ENCODE results near the gene MPZL2. TPM values are rescaled to one million over a fixed set of nuclear protein-coding genes. Genes with fewer than 3 reads are reported as not detected.

The MPZL2 gene
- total and polyA plus RNA-seq, 4 donors = 2.0 to 50.6 (median 16.4) TPM

- H3K27ac ChIP-seq (ENCODE audit: low read depth, low read length) = no peak overlapping the region
- DNase-seq (ENCODE audit: low read depth in 4 of 6, low spot score in 6 of 6) = no peak
- H3K4me3 ChIP-seq (ENCODE audit: low read depth, low read length) = no peak overlapping the region
- H3K27me3 ChIP-seq (ENCODE audit: control insufficient read depth, insufficient read depth, low read length) = peaks cover 7% of the 10 kb centered on the region
- H3K36me3 ChIP-seq (ENCODE audit: control insufficient read depth, insufficient read depth, low read length) = no peaks in the 10 kb centered on the region
- H3K9me3 ChIP-seq (ENCODE audit: control insufficient read depth, insufficient read depth, low read length) = no peaks in the 10 kb centered on the region
- 71% methylated on average over 2 of the region's 2 CpGs for WGBS (ENCODE audit: insufficient coverage)
- no peaks in the 10 kb centered on the region for H3K4me1 ChIP-seq (ENCODE audit: control insufficient read depth, insufficient read depth, low read length)
Observed at GRCh38 chr11:118226781-118227180, 37.3 kb downstream of the MPZL2 start.

GRCh38 chr11:118226296-118226695 lies 37.8 kb downstream of the MPZL2 start:
- Histone ChIP-seq H3K9me3 (ENCODE audit: control insufficient read depth, insufficient read depth, low read length) (no peaks in the 10 kb centered on the region), H3K4me3 (ENCODE audit: low read depth, low read length) (no peak overlapping the region), H3K4me1 (ENCODE audit: control insufficient read depth, insufficient read depth, low read length) (no peaks in the 10 kb centered on the region), H3K36me3 (ENCODE audit: control insufficient read depth, insufficient read depth, low read length) (no peaks in the 10 kb centered on the region), H3K27me3 (ENCODE audit: control insufficient read depth, insufficient read depth, low read length) (peaks cover 7% of the 10 kb centered on the region), H3K27ac (ENCODE audit: low read depth, low read length) (no peak overlapping the region)
- WGBS (ENCODE audit: insufficient coverage) = 75% methylated on average over 7 of the region's 7 CpGs
- DNase-seq (ENCODE audit: low read depth in 4 of 6, low spot score in 6 of 6) = no peak

- Histone ChIP-seq H3K4me3 (ENCODE audit: low read depth, low read length) (no peak within 1 kb of the TSS), H3K27ac (ENCODE audit: low read depth, low read length) (no peak within 1 kb of the TSS), H3K9me3 (ENCODE audit: control insufficient read depth, insufficient read depth, low read length) (no peaks in the 10 kb centered on the region), H3K27me3 (ENCODE audit: control insufficient read depth, insufficient read depth, low read length) (peaks cover 13% of the 10 kb centered on the region), H3K36me3 (ENCODE audit: control insufficient read depth, insufficient read depth, low read length) (no peaks in the 10 kb centered on the region), H3K4me1 (ENCODE audit: control insufficient read depth, insufficient read depth, low read length) (no peaks in the 10 kb centered on the region)
- WGBS (ENCODE audit: insufficient coverage) = 51% methylated on average over 5 of the region's 6 CpGs
- DNase-seq (ENCODE audit: low read depth in 4 of 6, low spot score in 6 of 6) = no peak
Observed at GRCh38 chr11:118224511-118225188, 39.4 kb downstream of the MPZL2 start, which contains the start of gene JAML. Gene JAML (minus strand): TSS chr11:118225011. CDS start chr11:118214866, 10,145 bp downstream.

DNA sequence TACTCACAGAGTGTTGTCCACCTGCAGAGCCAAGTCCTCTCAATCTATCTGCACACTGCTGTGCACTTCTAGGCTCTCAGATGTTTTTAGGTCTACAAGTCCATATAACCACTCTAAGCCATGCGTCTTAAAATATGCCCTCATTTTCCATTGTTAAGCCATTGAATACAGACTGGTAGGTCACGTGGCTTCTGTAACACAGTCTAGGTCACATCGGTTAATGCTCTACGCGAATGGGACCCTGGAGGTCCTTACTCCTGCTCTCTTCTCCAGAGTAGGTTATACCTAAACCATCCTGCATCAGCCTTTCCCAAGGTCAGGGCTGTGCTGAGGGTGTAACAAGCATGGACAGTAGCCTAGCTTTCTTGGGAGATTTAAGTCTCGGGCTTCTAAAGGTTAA lies 40.1 kb downstream of the MPZL2 start:
- H3K36me3 ChIP-seq (ENCODE audit: control insufficient read depth, insufficient read depth, low read length) = no peaks in the 10 kb centered on the region
- DNase-seq (ENCODE audit: low read depth in 4 of 6, low spot score in 6 of 6) = no peak
- no peak overlapping the region for H3K4me3 ChIP-seq (ENCODE audit: low read depth, low read length)
- H3K9me3 ChIP-seq (ENCODE audit: control insufficient read depth, insufficient read depth, low read length) = no peaks in the 10 kb centered on the region
- H3K27ac ChIP-seq (ENCODE audit: low read depth, low read length) = no peak overlapping the region
- H3K4me1 ChIP-seq (ENCODE audit: control insufficient read depth, insufficient read depth, low read length) = no peaks in the 10 kb centered on the region
- WGBS (ENCODE audit: insufficient coverage) = 89% methylated on average over 3 of the region's 6 CpGs
- peaks cover 16% of the 10 kb centered on the region for H3K27me3 ChIP-seq (ENCODE audit: control insufficient read depth, insufficient read depth, low read length)

DNA sequence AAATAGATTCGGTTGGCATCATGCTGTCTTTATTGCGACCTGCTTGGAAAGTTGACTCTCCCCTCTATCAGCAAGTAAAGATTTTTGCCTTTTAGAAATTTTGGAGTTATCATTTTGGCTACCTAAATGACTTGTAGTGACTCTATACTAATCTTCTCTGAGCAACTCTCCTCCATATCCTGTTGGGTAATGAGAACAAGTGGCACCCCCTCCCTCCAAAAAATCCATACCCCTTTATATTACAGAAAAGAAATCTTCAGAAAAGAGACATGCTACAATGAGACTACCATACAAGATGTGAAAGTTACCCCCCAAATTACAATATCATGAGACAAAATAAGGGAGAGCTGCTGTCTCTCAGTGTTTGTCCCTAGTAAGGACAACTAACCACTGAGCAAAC lies 40.5 kb downstream of the MPZL2 start:
- H3K4me3 ChIP-seq (ENCODE audit: low read depth, low read length) = no peak overlapping the region
- peaks cover 16% of the 10 kb centered on the region for H3K27me3 ChIP-seq (ENCODE audit: control insufficient read depth, insufficient read depth, low read length)
- no CpG with 5 or more reads among the region's 2 CpGs for WGBS (ENCODE audit: insufficient coverage)
- DNase-seq (ENCODE audit: low read depth in 4 of 6, low spot score in 6 of 6) = no peak
- H3K9me3 ChIP-seq (ENCODE audit: control insufficient read depth, insufficient read depth, low read length) = no peaks in the 10 kb centered on the region
- H3K27ac ChIP-seq (ENCODE audit: low read depth, low read length) = no peak overlapping the region
- H3K36me3 ChIP-seq (ENCODE audit: control insufficient read depth, insufficient read depth, low read length) = no peaks in the 10 kb centered on the region
- no peaks in the 10 kb centered on the region for H3K4me1 ChIP-seq (ENCODE audit: control insufficient read depth, insufficient read depth, low read length)

GRCh38 chr11:118222437-118222836 lies 41.7 kb downstream of the MPZL2 start:
- no peaks in the 10 kb centered on the region for H3K9me3 ChIP-seq (ENCODE audit: control insufficient read depth, insufficient read depth, low read length)
- peaks cover 16% of the 10 kb centered on the region for H3K27me3 ChIP-seq (ENCODE audit: control insufficient read depth, insufficient read depth, low read length)
- H3K36me3 ChIP-seq (ENCODE audit: control insufficient read depth, insufficient read depth, low read length) = no peaks in the 10 kb centered on the region
- DNase-seq (ENCODE audit: low read depth in 4 of 6, low spot score in 6 of 6) = no peak
- 79% methylated on average over 2 of the region's 4 CpGs for WGBS (ENCODE audit: insufficient coverage)
- no peak overlapping the region for H3K4me3 ChIP-seq (ENCODE audit: low read depth, low read length)
- H3K4me1 ChIP-seq (ENCODE audit: control insufficient read depth, insufficient read depth, low read length) = no peaks in the 10 kb centered on the region
- H3K27ac ChIP-seq (ENCODE audit: low read depth, low read length) = no peak overlapping the region

- DNase-seq (ENCODE audit: low read depth in 4 of 6, low spot score in 6 of 6) = no peak
- 57% methylated on average over 5 of the region's 5 CpGs for WGBS (ENCODE audit: insufficient coverage)
- Histone ChIP-seq H3K27ac (ENCODE audit: low read depth, low read length) (no peak overlapping the region), H3K9me3 (ENCODE audit: control insufficient read depth, insufficient read depth, low read length) (no peaks in the 10 kb centered on the region), H3K27me3 (ENCODE audit: control insufficient read depth, insufficient read depth, low read length) (peaks cover 13% of the 10 kb centered on the region), H3K4me1 (ENCODE audit: control insufficient read depth, insufficient read depth, low read length) (no peaks in the 10 kb centered on the region), H3K4me3 (ENCODE audit: low read depth, low read length) (no peak overlapping the region), H3K36me3 (ENCODE audit: control insufficient read depth, insufficient read depth, low read length) (no peaks in the 10 kb centered on the region)
Observed at GRCh38 chr11:118221419-118221818, 42.7 kb downstream of the MPZL2 start.

GRCh38 chr11:118219732-118220131 lies 44.4 kb downstream of the MPZL2 start:
- H3K27ac ChIP-seq (ENCODE audit: low read depth, low read length) = no peak overlapping the region
- 86% methylated on average over 1 of the region's 1 CpG for WGBS (ENCODE audit: insufficient coverage)
- no peak overlapping the region for H3K4me3 ChIP-seq (ENCODE audit: low read depth, low read length)
- no peaks in the 10 kb centered on the region for H3K9me3 ChIP-seq (ENCODE audit: control insufficient read depth, insufficient read depth, low read length)
- DNase-seq (ENCODE audit: low read depth in 4 of 6, low spot score in 6 of 6) = no peak
- H3K4me1 ChIP-seq (ENCODE audit: control insufficient read depth, insufficient read depth, low read length) = no peaks in the 10 kb centered on the region
- no peaks in the 10 kb centered on the region for H3K36me3 ChIP-seq (ENCODE audit: control insufficient read depth, insufficient read depth, low read length)
- H3K27me3 ChIP-seq (ENCODE audit: control insufficient read depth, insufficient read depth, low read length) = peaks cover 10% of the 10 kb centered on the region

DNA sequence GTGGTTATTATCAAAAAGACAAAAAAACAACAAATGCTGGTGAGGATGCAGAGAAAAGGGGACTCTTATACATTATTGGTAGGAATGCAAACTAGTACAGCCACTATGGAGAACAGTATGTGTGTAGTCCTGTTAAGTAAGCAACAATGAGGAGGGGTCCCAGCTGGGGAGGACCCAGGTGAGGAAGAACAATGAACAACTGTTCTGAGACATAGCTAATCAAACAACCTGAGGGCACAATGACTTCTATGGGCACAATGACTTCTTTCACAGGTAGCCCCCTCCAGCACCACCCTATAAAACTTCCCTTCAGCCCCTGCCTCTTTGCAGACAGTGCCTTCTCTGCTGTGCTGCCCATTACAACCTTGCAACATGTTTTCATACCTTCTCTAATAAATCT lies 44.9 kb downstream of the MPZL2 start:
- H3K27ac ChIP-seq (ENCODE audit: low read depth, low read length) = no peak overlapping the region
- H3K27me3 ChIP-seq (ENCODE audit: control insufficient read depth, insufficient read depth, low read length) = peaks cover 15% of the 10 kb centered on the region
- H3K4me1 ChIP-seq (ENCODE audit: control insufficient read depth, insufficient read depth, low read length) = no peaks in the 10 kb centered on the region
- no peak overlapping the region for H3K4me3 ChIP-seq (ENCODE audit: low read depth, low read length)
- no peaks in the 10 kb centered on the region for H3K9me3 ChIP-seq (ENCODE audit: control insufficient read depth, insufficient read depth, low read length)
- DNase-seq (ENCODE audit: low read depth in 4 of 6, low spot score in 6 of 6) = no peak
- no peaks in the 10 kb centered on the region for H3K36me3 ChIP-seq (ENCODE audit: control insufficient read depth, insufficient read depth, low read length)

GRCh38 chr11:118217575-118217974 lies 46.5 kb downstream of the MPZL2 start:
- no peaks in the 10 kb centered on the region for H3K9me3 ChIP-seq (ENCODE audit: control insufficient read depth, insufficient read depth, low read length)
- no CpG with 5 or more reads among the region's 3 CpGs for WGBS (ENCODE audit: insufficient coverage)
- peaks cover 16% of the 10 kb centered on the region for H3K27me3 ChIP-seq (ENCODE audit: control insufficient read depth, insufficient read depth, low read length)
- H3K4me1 ChIP-seq (ENCODE audit: control insufficient read depth, insufficient read depth, low read length) = no peaks in the 10 kb centered on the region
- H3K27ac ChIP-seq (ENCODE audit: low read depth, low read length) = no peak overlapping the region
- H3K4me3 ChIP-seq (ENCODE audit: low read depth, low read length) = no peak overlapping the region
- DNase-seq (ENCODE audit: low read depth in 4 of 6, low spot score in 6 of 6) = no peak
- H3K36me3 ChIP-seq (ENCODE audit: control insufficient read depth, insufficient read depth, low read length) = no peaks in the 10 kb centered on the region
